GM10248 (cell line): ENCODE results near the gene DPH1.

ENCODE experiments used
- CTCF ChIA-PET: fragments of 300-600 bp; sonication (Branson Sonifier 250); formaldehyde crosslinking; extraction: SDS; loops from one replicate; lab custom pipeline; 2021; ENCODE audit warnings: antibody characterized with exemption; lab: Yijun Ruan, JAX
- POLR2A ChIA-PET: fragments of 350-650 bp; sonication (Branson Sonifier 250); formaldehyde crosslinking; extraction: SDS; loops from one replicate; lab custom pipeline; 2020; ENCODE audit warnings: antibody characterized with exemption; lab: Yijun Ruan, JAX
- DNase-seq: peaks from one replicate; pipeline ENCODE4 v3.0.0; 2012; ENCODE audit errors: extremely low spot score
- TF ChIP-seq, protein P1 (sequence below): IDR thresholded peaks from 2 replicates; pipeline ENCODE4 v1.5.1; 2012; ENCODE audit warnings: mild to moderate bottlenecking, low read depth; ENCODE audit errors: extremely low read depth, missing control alignments, control extremely low read depth

The DPH1 gene

DNA sequence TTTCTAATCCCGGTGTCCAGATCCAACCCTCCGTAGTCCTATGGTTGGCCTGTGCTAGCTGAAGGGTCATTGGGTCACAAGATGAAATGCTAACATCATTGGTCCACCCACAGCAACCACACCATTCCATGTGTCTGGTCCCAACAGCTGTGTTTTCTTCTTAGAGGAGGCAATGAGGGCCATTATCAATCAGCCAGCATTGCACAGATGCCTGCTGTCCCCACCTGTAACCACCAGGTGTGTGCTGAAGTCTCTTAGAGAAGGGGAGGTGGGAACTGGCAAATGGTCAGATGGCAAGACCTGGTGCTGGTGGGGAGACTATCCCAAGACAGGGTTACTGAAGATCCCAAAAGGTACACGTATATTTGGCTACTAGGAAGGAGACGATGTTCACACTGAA lies 62.3 kb downstream of the DPH1 start:
- ChIA-PET CTCF (interaction anchor here (0.7 to 12.7 kb wide), 3 partner anchors 10 to 35 kb away, joined by 4 to 188 read pairs (median 7); partner anchors contain the start of gene HIC1), POLR2A (interaction anchor here (0.6 to 0.7 kb wide), 2 partner anchors 17 to 20 kb away, joined by 3 read pairs; no protein-coding TSS in a partner anchor)
- TF ChIP-seq, protein P1, sequence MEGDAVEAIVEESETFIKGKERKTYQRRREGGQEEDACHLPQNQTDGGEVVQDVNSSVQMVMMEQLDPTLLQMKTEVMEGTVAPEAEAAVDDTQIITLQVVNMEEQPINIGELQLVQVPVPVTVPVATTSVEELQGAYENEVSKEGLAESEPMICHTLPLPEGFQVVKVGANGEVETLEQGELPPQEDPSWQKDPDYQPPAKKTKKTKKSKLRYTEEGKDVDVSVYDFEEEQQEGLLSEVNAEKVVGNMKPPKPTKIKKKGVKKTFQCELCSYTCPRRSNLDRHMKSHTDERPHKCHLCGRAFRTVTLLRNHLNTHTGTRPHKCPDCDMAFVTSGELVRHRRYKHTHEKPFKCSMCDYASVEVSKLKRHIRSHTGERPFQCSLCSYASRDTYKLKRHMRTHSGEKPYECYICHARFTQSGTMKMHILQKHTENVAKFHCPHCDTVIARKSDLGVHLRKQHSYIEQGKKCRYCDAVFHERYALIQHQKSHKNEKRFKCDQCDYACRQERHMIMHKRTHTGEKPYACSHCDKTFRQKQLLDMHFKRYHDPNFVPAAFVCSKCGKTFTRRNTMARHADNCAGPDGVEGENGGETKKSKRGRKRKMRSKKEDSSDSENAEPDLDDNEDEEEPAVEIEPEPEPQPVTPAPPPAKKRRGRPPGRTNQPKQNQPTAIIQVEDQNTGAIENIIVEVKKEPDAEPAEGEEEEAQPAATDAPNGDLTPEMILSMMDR: no peak
- DNase-seq: no peak

DNA sequence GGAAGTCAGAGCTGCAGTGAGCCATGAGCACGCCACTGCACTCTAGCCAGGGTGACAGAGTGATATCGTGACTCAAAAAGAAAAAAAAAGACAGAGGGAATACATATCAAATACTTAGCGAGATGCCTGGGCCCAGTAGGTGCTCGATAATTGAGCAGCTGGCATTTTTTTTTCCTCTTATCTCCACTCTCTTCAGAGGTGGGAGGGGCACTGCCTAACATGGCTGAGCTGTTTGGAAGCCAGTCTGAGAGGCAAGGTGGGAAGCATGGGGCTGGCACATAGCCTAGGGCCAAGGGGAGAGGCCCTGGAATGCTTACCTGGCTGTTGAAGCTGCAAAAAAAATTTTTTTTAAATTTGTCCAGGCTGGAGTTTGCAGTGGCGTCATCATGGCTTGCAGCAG lies 63.4 kb downstream of the DPH1 start:
- CTCF ChIA-PET: interaction anchor here (1.2 to 2.8 kb wide), 3 partner anchors 28 to 151 kb away, joined by 3 to 10 read pairs (median 6); partner anchors contain the start of gene HIC1
- TF ChIP-seq, protein P1: no peak
- POLR2A ChIA-PET: no interaction called here
- DNase-seq: no peak
